GDM1 (cell line): Measurements from ENCODE around the gene SLC27A4.
"Not testable (repeated sequence)": the region's sequence is repeated elsewhere in the genome, so short reads cannot be mapped to it uniquely, and the experiment has no call there.

Source experiments
- DNase-seq: peaks from one replicate; lab custom pipeline; 2025; lab: John Stamatoyannopoulos, UW

Gene SLC27A4

DNA sequence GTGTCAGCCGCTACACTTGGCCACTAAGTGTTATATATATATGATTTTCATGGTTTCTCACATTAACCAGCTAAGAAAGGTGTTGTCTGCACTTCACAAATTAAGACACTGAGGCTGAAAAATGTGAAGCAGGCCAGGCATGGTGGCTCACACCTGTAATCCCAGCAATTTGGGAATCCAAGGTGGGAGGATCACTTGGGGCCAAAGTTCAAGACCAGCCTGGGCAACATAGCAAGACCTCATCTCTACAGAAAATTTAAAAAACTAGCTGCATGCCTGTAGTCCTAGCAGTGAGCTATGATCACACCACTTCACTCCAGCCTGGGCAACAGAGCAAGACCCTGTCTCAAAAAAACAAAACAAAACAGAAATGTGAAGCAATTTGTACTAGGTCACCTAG lies 15.9 kb upstream of the SLC27A4 start:
- no peak for DNase-seq

DNA sequence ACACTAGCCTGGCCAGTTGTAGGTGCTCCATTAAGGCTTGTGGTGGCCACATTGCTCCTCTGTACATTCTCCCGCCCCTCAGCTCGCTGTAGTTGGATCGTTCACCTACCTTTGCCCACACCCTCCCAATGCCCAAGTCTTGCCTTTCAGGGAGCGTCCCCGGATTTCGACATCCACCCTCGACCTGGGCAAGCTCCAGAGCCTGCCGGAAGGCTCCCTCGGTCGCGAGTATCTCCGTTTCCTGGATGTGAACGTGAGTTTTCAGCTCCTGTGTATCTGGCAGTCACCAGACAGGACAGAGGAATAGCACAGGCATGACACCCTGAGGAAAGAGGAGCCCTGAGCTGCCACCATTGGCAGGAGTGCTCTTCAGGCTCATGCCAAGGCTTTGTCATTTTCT lies 14.7 kb upstream of the SLC27A4 start:
- DNase-seq = no peak

DNA sequence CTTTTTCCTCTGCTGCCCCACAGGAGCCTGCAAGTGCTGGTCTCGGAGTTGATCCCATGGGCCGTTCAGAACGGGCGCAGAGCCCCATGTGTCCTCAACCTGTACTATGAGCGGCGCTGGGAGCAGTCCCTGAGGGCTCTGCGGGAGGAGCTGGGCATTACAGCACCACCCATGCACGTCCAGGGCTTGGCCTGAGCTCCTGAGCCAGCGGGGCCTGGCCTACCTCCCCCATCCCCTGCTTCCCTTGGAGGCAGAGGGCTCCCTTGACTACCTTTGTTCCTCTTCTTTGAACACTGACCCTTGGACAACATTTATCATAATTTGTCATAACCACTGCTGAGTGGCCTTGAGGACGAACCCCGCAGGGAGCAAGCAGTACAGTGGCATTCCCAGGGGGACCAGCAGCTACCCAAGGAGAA lies 6.9 kb upstream of the SLC27A4 start:
- DNase-seq = no peak

DNA sequence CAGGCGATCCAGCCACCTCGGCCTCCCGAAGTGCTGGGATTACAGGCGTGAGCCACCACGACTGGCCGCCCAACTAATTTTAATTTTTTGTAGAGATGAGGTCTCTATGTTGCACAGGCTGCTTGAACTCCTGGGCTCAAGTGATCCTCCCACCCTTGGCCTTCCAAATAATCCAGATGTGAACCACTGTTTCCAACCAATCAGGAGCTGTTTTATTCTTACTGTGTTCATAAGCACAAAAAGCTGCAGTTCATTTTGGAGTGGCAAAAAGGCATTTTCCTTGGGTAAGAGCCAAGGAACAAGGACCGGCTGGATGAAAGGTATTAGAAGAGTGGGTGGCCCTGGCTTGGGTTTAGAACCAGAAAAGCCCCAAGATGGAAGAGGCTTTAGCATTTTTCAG lies 5.2 kb upstream of the SLC27A4 start:
- DNase-seq = no peak

DNA sequence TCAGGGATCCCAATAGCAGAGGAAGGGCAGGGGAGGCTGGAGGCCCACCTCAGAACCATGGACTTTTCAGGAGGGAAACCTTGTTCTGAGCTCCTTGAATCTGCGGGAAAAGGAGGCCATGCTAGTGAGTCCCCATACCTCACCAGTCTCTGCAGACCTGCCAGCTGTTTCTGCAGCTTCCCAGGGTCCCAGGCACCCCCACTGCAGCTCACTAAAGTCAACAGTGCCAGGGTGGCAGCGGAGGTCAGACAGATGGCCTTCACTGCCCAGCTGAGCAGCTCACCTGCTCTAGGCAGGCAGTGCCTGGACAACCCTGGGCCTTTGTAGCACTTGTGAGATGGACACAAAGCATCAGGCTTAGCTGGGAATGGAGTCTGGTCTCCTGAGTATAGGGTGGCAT lies 4.4 kb upstream of the SLC27A4 start:
- DNase-seq = no peak

DNA sequence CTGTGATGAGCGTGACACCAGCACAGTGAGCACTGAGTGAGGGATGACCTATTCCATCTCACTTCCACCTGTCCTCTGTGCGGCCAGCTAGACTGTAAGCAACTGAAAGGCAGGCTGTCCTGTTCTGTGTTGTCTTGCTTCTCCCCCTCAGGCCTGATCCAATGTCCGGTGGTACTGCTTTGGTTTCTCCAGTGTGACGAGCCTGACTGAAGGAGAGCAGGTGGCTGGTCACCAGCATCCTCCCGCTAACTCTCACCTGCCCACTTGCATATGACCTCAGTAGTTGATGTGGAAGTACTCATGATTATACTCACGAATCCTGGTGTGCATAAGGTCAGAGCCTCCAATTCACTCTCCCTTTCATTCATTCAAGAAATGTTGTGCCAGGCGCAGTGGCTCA lies 2.4 kb upstream of the SLC27A4 start:
- no peak for DNase-seq

DNA sequence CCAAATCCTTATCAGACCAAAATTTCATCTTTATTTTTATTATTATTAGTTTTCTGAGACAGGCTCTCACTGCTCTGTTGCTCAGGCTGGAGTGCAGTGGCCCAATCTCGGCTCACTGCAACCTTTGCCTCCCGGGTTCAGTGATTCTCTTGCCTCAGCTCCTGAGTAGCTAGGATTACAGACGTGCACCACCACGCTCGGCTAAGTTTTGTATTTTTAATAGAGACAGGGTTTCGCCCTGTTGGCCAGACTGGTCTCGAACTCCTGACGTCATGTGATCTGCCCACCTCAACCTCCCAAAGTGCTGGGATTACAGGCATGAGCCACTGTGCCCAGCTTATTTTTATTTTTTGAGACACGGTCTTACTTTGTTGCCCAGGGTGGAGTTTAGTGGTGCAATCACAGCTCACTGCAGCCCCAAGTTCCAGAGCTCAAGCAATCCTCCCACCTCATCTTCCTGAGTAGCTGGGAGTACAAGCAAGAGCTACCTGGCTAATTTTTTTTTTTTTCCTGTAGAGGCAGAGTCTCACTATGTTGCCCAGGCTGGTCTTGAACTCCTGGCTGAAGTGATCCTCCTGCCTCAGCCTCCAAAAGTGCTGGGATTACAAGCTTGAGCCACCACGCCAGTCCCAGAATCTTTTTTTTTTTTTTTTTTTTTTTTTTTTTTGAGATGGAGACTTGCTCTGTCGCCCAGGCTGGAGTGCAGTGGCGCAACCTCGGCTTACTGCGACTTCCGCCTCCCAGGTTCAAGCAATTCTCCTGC lies 1.3 kb upstream of the SLC27A4 start:
- not testable (repeated sequence) for DNase-seq

DNA sequence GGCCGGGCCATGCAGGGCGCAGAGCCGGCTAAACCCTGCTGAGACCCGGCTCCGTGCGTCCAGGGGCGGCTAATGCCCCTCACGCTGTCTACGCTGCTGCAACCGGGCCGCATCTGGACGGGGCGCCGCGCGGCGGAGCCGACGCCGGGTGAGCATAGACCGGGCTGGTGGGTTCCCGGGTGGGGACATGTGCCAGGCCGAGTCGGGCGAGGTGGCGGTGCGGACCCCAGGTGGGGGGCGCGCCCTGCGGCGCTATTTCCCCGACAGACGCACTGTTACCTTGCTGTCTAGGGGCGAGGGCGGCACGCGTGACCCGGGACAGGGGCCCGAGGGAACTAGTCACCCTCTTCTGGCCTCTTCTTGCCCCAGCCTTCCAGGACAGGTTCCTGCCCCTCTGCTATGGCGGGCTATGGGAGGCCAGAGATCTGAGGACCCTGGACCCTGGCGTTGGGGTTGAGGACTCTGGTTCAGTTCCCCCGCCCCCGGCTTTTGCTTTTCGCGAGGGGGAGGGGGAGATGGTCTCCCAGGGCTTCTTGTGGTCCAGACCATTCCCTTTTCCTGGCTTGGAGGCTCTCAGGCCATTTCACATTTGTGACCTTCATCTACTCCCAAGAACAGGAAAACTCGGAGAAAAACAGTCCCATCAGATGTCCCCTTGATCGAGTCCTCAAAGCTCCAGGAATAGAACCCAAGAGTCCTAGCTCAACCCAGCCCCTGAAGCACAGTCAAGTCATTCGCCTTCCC lies 536 bp downstream of the SLC27A4 start:
- no peak for DNase-seq

DNA sequence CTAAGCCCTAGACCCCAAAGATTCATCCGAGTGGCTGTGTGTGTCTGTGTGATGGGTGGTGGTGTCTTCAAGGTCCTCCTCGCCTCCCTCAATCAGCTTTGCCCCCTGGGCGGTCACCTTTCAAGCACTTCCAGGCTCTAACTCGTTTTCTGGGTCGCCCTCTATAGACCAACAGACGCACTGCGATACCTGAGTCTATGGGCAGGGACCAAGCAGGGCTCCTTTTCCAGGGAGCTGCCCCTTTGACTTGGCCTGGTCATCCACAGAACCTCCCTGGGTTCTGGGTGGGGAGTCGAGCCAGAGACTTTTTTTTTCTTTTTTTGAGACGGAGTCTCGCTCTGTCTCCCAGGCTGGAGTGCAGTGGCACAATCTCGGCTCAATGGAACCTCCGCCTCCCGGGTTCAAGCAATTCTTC lies 1.1 kb downstream of the SLC27A4 start:
- peak; percentile 42 for DNase-seq

DNA sequence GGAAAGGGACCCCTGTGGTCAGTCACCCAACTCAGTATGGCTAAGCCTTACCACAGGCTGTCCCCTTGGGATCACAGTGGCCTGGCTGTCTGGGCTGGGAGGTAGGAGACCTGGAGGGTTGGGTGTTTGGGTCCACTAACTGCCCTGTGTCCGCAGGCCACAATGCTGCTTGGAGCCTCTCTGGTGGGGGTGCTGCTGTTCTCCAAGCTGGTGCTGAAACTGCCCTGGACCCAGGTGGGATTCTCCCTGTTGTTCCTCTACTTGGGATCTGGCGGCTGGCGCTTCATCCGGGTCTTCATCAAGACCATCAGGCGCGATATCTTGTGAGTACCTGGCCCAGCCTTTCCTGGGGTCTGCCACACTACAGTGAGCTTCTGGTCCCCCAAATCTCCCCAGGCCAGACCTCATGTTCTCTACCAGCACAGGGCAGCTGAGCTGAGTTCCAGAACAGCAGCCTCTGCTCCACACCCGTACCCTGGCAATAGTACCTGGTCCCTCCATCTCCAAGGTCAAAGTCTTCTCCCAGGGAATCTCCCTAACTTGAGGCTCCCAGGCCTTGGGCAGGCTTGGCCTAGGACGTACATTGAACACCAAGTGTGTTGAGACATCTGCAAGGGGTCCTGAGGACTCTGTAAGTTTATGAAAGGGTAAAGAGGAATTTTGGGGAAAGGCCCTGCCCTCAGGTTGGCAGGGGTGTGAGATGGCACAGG lies 2.8 kb downstream of the SLC27A4 start:
- DNase-seq = no peak

DNA sequence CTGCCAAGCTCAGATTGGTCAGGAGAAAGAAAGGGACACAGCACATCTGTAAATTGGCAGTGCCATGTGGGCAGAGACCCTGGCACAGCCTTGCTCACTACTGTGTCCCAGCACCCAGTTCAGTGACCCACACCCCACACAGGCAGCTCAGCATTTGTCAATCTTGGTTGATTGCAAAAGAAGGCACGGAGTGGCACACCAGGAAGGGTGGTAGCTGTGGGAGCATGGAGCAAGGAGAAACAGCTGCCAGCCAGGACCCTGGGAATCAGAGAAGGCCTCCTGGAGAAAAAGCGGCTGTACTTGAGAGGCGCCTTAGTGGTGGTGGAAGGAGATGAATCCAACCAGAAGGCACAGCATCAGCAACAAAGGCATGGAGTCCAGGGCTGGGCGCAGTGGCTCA lies 3.5 kb downstream of the SLC27A4 start:
- DNase-seq = no peak

DNA sequence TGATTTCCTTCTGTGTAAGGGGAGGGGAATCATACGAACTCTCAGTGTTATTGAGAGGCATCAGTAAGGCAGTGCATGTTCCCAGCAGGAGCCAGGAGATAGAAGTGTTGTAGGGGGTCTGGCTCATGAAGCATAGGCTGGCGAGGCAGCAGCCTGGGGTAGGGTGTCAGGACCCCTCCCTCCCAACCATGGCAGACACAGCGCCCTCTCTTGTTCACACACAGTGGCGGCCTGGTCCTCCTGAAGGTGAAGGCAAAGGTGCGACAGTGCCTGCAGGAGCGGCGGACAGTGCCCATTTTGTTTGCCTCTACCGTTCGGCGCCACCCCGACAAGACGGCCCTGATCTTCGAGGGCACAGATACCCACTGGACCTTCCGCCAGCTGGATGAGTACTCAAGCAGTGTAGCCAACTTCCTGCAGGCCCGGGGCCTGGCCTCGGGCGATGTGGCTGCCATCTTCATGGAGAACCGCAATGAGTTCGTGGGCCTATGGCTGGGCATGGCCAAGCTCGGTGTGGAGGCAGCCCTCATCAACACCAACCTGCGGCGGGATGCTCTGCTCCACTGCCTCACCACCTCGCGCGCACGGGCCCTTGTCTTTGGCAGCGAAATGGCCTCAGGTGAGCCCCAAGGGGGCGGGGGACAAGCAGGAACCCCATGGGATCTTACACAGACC lies 4.7 kb downstream of the SLC27A4 start:
- no peak for DNase-seq

DNA sequence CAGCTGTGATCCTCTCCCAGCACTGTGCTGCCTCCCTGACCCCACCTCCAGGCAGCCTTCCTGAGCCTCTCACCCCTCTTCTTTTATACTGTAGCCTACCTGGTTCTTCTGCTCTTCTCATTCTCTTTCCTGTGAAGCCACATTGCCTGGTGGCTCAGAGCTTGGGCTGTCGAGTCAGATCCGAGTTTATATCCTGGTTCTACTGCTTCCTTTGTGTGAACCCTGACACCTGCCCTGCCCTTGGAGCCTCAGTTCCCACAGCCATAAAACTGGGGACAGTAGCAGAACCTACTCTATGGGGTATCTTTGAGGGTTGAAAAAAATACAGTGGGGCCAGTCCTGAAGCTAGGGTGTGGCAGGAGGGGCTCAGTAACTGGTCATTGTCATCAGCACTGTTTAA lies 8.8 kb downstream of the SLC27A4 start:
- no peak for DNase-seq

DNA sequence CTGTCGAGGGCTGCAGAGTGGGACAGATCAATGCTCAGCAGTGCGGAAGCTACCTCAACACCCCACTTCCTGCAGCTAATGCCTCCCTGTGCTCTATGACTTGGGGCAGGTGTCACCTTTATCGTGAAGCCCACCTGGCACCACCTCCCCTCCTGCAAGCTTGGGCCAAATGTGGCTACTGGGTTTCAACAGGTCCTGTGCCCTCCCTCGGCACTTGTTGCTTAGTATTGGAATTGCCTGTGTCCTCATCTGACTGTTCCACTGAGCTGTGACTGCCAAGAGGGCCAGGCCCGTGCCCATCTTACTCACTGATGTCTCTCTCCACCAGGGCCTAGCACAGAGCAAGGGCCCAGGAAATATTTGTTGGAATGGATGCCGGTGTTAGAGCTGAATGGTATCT lies 9.4 kb downstream of the SLC27A4 start:
- no peak for DNase-seq

DNA sequence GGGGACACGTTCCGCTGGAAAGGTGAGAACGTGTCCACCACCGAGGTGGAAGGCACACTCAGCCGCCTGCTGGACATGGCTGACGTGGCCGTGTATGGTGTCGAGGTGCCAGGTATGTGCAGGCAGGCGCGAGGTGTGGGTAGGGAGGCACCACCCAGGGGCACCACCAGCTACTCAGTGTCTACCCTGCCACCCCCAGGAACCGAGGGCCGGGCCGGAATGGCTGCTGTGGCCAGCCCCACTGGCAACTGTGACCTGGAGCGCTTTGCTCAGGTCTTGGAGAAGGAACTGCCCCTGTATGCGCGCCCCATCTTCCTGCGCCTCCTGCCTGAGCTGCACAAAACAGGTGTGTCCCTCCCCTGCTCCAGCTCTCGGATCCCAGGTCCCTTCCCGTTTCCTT lies 15.1 kb downstream of the SLC27A4 start:
- no peak for DNase-seq

DNA sequence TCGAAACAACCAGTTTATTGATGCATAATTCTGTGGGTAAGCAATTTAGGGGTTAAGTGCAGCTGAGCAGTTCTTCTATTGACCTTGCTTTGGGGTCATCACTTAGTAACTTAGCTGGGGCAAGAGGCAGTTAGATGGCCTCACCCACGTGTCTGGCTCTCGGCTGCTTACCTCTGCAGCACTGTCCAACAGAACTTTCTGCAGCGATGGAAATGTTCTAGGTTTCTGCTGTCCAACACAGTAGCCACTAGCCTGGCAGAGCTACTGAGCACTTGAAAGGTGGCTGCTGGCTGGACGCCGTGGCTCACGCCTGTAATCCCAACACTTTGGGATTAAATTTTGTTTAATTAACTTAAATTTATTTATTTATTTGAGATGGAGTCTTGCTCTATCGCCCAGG lies 17.8 kb downstream of the SLC27A4 start:
- DNase-seq = no peak

DNA sequence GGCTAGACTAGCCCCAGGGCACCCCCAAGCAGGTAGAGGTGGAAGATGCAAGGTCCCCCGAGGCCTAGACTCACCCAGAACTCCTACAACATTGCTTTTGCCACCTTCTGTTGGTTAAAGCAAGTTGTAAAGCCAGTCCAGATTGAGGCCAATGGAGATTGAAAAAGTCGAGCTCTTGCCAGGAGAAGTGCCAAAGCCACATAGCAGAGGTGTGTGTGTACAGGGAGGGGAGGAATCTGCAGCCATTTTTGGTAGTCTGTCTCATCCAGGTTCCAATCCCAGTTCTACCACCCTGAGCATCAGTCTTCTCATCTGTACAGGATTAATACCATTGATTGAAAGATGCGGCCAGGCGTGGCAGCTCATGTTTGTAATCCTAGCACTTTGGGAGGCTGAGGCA lies 18.5 kb downstream of the SLC27A4 start:
- no peak for DNase-seq

DNA sequence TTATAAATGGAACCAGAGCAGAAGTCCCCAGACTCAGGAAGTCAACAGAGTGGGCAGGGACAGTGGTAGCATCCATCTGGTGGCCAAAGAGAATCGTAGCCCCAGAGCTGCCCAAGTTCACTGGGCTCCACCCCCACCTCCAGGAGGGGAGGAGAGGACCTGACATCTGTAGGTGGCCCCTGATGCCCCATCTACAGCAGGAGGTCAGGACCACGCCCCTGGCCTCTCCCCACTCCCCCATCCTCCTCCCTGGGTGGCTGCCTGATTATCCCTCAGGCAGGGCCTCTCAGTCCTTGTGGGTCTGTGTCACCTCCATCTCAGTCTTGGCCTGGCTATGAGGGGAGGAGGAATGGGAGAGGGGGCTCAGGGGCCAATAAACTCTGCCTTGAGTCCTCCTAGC lies 20.5 kb downstream of the SLC27A4 start:
- DNase-seq = no peak

DNA sequence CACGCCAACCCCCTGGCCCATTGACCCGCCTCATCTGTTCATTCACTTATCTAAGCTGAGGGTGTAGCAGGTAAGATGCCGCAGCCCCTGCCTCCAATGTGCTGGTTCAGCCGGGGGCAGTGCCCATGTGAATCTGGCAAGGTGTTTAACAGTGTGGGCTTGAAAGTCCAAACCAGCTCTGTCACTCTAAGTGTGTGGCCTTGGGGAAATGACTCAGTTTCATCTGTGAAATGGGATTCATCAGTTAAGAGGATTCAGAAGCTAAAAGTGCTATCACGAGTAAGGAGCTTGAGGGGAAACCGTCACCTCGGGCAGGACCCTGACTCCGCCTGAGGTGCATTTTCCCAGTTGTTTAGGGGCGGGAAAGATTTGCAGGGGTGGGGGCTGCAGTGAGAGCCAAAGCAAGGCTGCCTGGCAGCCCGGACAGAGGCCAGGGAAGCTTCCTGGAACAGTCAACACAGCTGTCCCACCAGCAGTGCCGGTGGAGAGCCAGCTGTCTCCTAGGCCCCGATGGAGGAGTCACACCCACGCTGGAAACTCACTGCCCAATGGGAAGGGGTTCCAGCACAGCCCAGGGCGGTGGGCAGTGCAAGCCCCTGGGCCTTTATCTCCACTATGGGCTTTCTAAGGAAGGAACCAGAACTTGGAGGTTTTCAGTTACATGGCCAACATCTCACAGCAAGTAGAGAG lies 21.1 kb downstream of the SLC27A4 start:
- DNase-seq = no peak

DNA sequence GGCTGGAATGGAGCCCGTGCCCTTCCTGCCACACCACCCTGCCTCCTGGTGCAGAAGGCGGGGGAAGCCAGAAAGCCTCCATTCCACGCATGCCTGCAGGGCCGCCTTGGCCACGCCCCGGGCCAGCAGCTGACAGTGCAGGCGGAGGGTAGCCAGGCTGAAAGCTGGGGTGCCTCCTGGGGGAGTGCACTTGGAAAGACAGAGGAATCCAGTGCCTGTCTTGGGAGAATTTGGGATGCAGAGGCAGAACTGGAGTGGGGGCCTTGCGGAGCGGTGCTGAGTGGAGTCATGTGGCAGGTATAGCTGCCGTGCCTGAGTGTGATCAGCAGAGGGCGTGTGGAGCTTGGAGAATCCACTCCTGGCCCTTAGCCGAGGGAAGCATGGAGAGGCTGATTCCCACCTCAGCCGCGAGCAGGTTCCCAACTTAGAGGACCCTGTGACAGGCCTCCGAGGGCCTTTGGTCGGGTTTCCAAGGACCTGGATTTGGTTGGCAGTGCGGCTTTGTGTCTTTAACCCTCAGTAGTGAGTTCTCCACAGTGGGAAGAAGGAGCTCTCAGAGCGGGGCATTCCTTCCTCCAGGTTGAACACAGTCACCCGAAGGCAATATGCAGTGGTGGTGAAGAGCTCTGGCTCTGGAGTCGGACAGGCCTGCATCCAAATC lies 21.8 kb downstream of the SLC27A4 start:
- DNase-seq = peak; percentile 54

DNA sequence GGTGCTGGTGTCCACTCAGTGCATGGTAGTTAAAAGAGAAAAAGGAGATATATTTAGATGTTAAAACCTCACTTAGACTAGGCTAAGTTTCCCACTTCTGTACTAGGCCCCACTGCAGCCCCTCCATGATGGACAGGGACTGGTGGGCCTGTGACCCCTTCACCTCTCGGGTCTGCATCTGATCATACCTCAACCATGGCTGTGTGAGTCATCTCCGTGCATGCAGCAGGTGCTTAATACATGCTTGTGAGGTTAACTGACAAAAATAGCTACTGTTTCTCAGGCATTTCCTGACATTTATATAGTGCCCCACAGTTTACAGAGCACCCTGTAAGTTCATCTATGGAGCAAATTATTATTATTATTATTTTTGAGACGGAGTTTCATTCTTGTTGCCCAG lies 22.4 kb downstream of the SLC27A4 start:
- DNase-seq = no peak
